HG03095 (cell line): ENCODE measurements around the gene FCHO2.

ENCODE experiments used
- ATAC-seq: cut with Tn5 transposase; IDR thresholded peaks from one replicate; pipeline ENCODE4 v1.9.1; 2021; ENCODE audit warnings: moderate library complexity; ENCODE audit not compliant: unreplicated experiment

The FCHO2 gene

GRCh38 chr5:73028991-73029595 is 73.3 kb downstream of the FCHO2 start:
- ATAC-seq: no peak

- no peak for ATAC-seq
Measured at GRCh38 chr5:73030531-73030930, 74.7 kb downstream of the FCHO2 start.

GRCh38 chr5:73030995-73031394 is 75.2 kb downstream of the FCHO2 start:
- no peak for ATAC-seq

- no peak for ATAC-seq
Measured at GRCh38 chr5:73031839-73032238, 76.0 kb downstream of the FCHO2 start.

GRCh38 chr5:73032635-73033034 is 76.8 kb downstream of the FCHO2 start:
- no peak for ATAC-seq

- ATAC-seq: no peak
Measured at GRCh38 chr5:73037545-73037944, 81.7 kb downstream of the FCHO2 start.

GRCh38 chr5:73039082-73039481 is 83.2 kb downstream of the FCHO2 start:
- ATAC-seq: no peak

- no peak for ATAC-seq
Measured at GRCh38 chr5:73042993-73043392, 87.2 kb downstream of the FCHO2 start.

- ATAC-seq: no peak
Measured at GRCh38 chr5:73044546-73044945, 88.7 kb downstream of the FCHO2 start.

- ATAC-seq: no peak
Measured at GRCh38 chr5:73045623-73046022, 89.8 kb downstream of the FCHO2 start.

GRCh38 chr5:73061593-73061992 is 105.8 kb downstream of the FCHO2 start:
- ATAC-seq: no peak

- no peak for ATAC-seq
Measured at GRCh38 chr5:73066466-73066865, 110.6 kb downstream of the FCHO2 start.

- ATAC-seq: no peak
Measured at GRCh38 chr5:73067213-73067612, 111.4 kb downstream of the FCHO2 start.

- no peak for ATAC-seq
Measured at GRCh38 chr5:73081093-73081492, 125.3 kb downstream of the FCHO2 start.

GRCh38 chr5:73088026-73088425 is 132.2 kb downstream of the FCHO2 start:
- ATAC-seq: no peak

GRCh38 chr5:73093943-73094342 is 138.1 kb downstream of the FCHO2 start:
- ATAC-seq: no peak

- no peak for ATAC-seq
Measured at GRCh38 chr5:73094415-73094814, 138.6 kb downstream of the FCHO2 start.

- no peak for ATAC-seq
Measured at GRCh38 chr5:73095564-73096238, 139.9 kb downstream of the FCHO2 start.

GRCh38 chr5:73096239-73096575 is 140.4 kb downstream of the FCHO2 start:
- ATAC-seq: no peak

- ATAC-seq: no peak
Measured at GRCh38 chr5:73097740-73098139, 141.9 kb downstream of the FCHO2 start.

GRCh38 chr5:73100109-73100508 is 144.3 kb downstream of the FCHO2 start:
- no peak for ATAC-seq

- no peak for ATAC-seq
Measured at GRCh38 chr5:73103870-73104299, 148.0 kb downstream of the FCHO2 start.

GRCh38 chr5:73104326-73104725 is 148.5 kb downstream of the FCHO2 start:
- ATAC-seq: no peak
